ENCODE measurements around the gene CPSF3.
"Not testable (repeated sequence)": the region's sequence is repeated elsewhere in the genome, so short reads cannot be mapped to it uniquely, and the experiment has no call there.

The CPSF3 gene

DNA sequence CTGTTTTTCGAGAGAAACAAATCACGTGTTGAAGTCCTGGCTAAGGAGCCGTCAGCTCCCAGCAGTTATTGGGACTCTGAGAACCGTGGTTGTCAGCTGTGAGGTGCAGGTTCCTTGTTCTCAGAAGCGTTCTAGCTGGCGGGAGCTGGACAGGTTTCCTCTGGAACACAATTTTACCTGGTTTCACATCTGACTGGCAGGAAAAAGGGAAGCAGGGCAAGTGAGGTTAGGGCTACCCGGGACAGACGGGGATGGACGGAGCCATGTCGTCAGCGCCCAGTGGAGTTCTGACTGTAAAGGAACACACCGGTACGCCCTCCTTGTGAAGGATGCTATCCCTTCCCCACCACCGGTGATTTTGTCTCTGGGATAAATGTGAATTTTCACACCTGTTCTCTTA, 26.3 kb upstream of the CPSF3 start:
- DNase-seq = no peak

DNA sequence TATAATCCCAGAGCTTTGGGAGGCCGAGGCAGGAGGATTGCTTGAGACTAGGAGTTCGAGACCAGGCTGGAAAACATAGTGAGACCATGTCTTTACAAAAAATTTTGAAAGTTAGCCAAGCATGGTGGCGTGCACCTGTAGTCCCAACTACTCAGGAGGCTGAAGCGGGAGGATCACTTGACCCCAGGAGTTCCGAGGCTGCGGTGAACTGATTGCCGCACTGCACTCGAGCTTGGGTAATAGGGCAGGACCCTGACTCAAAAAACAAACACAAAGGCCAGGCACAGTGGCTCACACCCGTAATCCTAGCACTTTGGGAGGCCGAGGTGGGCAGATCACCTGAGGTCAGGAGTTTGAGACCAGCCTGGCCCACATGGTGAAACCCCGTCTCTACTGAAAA, 25.2 kb upstream of the CPSF3 start:
- DNase-seq = not testable (repeated sequence)

DNA sequence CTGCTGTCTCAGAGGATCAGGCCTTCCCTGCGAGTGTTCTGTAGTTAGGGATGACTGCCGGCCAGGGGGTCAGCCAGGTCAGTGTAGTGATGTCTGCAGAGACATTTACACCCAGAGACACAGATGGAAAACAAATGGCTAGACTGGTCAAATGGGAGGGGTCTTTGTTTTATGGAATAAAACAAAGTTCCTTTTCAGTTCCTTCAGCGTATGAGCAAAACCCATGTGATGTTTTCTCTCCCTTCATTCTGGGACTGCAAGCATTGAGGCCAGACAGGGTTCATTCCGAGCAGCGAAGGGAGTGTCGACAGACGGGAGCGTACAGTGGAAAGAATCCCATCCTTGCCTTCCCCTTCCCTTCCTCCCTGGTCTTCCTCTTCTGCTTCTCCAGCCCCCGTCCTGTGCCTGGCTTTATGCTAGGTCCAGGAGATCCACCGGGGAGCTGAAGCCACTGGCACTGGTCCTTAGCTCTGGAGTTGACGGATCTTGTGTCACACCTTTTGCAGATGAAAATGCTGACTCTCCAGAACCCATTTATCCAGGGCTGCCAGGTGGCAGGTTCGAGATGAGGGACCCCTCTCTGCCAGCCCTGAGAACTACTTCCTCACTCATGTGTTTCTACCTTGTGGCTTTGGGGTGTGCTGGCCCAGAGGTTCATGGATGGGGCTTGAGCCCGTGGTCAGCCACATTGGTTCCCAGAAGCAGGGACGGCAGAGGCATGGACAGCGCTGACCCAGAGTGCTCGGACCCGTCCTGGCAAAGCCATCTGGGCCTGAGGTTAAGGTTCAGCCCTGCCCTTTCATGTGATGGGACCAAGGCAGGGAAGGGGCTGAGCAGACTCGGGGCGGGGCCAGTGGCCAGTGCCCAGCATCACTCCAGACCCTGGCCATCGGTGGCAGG, 24.3 kb upstream of the CPSF3 start:
- no peak for DNase-seq

DNA sequence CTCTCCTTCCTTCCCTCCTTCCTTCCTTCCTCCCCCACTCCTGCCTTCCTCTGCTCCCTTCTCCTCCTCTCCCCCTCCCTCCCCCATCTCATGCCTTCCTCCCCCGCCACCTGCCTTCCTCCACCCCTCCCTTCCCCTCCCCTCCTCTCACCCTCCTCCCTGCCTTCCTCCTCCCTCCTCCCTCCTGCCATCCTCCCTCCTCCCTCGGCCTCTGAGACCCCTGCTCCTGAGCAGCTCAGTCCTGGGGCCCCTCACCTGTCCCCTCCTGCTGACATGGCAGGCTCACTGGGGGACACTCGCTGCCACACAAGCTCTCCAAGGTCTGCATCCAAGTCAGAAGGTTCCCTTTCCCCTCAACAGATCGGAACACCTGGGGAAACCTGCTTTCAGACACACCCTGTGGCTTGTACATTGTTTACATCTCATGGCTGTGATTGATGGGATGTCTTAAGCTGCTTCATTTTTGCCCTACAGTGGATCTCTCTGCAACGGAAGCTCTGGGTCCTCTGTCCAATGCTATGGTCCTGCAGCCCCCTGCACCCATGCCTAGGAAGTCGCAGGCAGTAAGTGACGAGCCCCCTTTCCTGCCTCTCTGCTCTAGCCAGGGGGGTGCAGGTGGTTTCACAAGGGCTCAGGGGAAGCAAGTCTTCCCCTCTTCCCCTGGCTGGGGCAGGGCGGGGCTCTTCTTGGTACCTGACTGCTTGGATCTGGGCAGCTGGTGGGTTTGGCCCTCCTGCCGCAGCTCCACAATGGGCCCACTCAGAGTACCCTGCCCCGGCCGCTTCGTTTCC, 23.0 kb upstream of the CPSF3 start:
- DNase-seq = no peak

DNA sequence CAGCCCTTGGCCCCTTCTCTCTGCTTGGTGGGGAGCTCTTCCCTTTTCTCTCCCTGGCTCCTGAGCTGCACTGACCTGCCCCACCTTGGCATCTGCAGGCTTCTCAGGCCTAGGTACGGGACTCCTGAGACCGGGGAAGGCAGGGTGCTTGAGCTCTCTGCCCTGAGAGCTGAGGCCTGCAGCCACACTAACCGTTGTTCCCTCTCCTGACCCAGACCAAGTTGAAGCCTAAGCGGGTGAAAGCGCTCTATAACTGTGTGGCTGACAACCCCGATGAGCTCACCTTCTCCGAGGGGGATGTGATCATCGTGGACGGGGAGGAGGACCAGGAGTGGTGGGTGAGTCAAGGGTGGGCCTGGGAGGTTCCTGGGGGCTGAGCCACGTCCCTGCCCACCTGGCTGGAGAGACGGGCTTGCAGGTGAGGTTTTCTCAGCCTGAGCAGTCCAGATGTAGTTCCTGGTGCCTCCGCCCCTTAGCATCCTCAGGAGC, 22.4 kb upstream of the CPSF3 start:
- no peak for DNase-seq

DNA sequence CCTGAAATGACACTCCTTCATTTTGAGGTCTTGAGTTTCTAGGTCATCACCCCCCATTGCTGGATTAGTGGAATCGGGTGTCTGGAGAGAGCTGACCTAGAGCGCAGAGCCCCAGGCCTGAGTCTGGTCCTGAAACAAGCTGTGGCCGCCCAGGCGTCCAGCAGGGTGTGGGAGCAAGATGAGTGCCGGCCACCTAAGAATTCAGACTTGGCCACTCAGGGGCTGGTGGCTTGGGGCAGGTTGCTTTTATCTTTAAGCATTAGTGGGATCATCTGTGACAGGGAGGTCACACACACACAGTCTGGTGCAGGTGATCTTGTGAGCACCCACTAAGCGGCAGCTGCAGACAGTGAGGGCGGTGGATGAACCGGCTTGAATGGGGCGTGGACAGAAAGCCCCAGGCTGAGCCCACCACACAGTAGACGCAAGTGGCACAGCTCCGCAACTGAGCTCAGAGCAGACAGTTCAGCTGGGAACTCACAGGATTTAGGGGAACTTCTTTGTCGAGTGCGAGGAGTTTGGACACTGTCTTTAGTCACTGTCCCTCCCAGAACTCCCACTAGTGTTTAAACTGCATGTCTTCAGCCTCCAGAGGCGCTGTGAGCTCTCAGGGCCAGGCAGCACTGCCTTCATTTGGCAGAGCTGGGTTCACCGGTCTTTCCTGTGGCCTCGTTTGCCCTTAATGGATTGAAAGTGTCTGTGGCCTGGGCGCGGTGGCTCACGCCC, 21.6 kb upstream of the CPSF3 start:
- no peak for DNase-seq

DNA sequence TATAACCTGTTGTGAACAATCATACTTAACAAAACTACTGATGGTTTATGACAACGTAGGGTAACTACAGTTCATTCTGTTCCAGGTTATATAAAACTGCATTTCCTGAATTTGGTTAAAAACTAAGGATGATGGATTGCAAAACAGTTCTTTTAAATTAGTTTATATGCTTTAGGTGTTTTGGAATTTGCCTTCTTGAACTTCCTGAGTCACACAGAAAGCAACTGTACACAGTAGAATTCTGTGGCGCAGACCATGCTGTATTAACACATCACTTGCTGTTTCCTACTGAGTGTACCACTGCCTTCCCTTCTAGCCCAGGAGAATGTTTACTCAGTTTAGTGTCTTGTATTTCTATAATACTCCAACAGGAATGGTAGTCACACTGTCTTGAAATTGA, 19.5 kb upstream of the CPSF3 start:
- DNase-seq = no peak

DNA sequence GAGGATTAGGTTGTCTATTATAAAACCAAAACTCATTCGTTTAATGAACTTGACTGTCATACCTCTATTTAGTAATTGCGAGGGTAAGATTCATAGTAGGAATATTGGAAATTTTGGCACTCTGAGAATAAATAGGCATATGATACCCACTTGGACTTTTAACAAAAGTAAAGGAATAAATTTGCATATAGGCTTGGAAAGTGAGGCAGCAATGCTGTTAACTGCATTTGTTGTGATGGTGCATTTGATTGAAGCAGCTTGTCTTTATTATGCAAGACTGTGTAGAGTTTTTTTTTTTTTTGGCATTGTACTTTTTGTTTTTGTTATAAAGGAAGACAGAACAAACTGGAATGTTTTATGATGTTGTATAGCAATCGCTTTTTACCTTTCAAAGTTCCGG, 19.0 kb upstream of the CPSF3 start:
- no peak for DNase-seq

DNA sequence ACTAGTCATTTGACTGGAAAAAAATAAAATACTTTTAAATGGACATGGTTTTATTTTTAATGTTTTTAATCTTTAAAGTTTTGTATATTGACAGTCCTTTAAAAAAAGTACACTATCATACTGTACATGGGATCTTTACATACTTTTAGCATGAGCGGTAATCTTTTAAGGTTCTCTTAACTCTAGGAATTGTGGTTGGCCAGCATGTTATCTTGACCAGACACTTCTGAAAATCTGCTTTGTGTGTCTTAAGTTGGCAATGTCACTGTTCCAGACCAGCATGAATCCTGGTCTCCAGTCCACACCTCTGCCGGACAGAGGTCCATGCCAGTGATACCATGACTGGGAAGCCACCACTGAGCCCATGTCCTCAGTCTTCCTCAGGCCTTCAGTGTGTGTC, 17.8 kb upstream of the CPSF3 start:
- DNase-seq = no peak

DNA sequence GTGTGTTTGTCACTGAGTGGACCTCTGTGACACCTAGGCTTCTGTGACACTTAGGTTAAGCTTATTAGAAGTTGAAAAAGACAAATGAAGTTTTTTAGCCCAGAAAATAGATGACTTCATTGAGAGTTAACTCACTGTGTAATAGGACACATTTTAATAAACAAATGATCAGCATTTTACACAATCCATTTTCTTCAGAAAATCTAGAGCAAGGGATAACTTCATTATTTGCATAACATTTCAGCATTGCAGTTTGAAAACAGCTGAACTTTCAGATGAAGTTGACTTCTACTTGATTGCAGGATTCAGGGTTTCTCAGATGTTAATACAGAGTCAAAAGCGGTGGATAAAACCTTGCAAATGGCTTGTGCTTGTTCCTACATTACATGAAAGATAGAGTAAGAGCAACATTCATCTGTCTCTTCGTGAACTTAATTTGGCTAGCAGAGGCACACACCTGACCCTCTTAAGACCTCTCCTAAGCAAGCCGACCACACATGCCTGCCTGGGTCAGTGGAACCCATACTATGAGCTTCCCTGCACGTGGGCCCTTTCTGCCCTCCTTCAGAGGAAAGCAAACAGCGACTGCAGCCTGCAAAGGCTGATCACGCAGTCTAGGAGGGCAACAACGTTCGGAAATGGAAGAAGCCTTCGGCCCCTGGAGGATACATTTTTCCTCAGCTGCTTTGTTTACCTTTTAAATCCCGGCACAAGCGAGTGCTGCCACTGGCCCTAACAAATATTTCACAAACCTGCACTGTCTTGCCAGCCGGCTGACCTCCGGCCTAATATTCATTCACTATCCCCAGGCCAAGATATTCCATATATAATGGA, 16.7 kb upstream of the CPSF3 start:
- DNase-seq = no peak

DNA sequence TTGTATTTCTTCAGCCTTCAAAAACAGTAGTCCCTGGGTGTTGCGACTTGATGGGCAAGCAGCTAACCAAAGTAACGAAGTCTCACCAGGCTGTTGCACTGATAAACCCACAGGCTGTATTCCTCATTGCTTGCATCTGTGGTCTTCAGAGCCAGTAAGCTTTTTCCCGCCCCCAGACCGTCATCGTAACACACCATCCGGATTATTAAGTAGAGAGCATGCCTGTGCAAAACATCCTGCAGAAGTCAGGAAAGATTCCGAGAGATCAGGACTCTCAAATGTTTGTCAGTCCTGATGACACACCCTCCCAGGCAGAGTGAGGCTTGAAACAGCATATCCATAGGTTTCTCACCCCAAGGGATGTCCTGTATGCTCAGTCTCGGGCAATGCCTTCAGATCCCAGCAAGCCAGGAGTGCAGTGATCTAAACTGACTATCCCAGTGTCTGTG, 16.1 kb upstream of the CPSF3 start:
- DNase-seq = no peak

DNA sequence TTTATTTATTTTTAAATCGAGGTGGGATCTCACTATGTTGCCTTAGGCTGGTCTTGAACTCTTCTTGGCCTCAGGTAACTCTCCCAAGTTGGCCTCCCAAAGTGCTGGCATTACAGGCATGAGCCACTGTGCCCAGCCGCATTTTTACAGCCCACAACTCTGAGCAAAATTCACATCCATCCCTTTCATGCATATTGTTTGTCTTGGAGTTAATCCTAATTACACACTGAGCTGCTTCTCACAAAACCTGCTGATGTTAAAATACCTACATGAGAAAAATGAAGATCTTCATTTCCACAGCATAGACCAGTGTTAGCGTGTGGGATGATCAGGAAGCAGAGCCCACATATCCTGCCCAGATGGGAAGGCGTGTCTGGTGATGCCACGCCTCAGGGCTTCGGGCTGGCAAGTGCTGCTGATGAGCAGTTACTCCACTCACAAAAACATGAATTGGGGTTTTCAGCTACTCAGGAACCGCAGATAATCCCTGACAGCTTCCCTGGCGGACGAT, 14.8 kb upstream of the CPSF3 start:
- no peak for DNase-seq

DNA sequence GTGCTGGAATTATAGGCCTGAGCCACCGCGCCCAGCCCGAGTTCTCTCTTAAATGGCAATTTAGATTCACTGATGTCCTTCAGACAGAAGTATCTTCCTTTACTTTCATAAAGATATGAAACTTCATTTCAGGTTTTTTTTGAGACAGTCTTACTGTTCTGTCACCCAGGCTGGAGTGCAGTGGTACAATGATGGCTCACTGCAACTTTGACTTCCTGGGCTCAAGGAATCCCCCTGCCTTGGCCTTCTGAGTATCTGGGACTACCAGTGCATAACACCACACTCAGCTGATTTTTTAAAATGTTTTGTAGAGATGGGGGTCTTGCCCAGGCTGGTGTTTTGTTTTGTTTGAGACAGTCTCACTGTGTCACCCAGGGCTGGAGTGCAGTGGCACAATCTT, 13.3 kb upstream of the CPSF3 start:
- no peak for DNase-seq

DNA sequence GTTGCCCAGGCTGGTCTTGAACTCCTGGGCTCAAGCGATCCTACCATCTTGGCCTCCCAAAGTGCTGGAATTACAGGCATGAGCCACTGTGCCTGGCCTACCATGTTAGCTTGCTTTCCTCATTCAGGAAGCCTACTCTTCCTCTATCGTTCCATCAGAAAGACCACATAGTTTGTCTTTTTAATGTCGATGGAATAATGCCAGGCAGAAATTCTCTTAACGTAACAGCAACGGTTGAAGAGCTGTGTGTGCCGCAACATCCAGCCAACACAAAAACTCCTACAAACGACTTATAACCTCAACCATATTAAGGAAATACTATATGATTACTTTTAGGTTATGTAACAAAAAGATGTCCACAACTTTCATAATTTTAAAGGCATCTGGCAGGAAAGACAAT, 10.7 kb upstream of the CPSF3 start:
- no peak for DNase-seq

DNA sequence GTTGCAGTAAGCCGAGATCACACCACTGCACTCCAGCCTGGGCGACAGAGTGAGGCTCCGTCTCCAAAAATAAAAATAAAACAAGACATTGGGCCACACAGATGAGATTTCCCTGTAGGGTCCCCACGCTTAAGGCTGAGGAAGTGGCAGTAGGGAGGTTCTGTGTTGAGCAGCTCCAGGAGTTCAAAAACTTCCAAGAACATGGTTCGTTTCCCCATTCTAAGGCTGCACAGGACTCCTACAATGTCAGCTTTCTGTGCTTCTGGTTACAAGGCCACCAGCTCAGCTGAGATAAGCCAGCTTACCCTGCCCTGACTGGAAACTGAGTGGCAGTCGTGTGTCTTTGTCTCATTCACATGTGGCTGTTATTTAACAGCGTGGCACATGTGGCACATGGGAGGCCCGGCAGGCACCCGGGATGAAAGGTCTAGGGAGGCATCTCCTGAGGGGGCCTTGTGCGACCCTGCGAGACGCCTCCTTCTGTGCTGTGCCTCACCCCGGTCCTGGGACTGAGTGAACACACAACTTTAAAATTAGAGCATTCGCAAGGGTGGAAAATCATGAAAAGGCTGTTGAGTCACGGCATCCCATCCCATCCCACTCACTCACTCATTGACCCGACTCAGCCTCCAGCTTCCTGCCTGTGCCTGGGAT, 7.8 kb upstream of the CPSF3 start:
- DNase-seq = no peak

DNA sequence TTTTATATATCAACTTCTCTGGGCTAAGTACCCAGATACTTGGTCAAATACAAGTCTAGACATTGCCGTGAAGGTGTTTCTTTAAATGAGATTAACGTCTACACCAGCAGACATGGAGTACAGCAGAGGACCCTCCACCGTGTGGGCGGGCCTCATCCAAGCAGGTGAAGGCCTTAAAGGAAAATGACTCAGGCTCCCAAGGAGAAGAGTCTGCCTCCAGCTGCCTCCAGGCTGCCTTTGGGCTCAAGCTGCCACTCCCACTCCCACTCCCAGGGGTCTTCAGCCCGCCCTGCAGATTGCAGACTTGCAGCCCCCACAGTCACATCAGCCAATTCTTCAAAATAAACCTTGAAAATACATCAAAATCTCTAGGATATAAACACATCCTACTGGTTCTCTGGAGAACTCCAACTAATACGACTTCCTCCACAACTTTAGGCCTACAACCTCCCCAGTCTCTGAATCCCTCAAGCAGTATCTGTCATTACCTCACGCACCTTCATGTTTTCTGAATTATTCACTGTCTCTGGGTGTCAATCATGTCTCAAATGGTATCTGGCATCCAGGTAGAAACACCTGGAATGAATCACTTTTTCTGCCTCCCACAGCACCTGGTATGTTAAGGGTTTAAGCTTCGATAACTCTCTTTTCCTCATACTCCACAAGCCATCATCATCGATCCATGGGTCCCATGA, 7.0 kb upstream of the CPSF3 start:
- no peak for DNase-seq

DNA sequence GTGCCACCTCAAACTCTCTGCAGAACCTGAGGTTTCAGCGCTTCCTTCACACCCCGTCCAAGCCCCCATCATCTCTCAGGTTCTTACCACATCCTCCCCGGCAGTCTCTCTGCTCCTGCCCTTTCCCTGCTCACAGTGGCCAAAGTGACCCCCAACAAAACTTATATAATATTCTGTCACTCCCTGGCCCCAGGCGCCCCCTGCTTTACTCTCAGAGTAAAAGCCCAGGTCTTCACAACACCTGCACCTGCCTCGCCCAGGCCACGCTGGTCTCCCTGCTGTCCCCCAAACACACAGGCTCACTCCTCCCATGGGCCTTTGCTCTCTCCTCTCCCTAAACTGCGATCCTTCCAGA, 6.5 kb upstream of the CPSF3 start:
- DNase-seq = no peak

DNA sequence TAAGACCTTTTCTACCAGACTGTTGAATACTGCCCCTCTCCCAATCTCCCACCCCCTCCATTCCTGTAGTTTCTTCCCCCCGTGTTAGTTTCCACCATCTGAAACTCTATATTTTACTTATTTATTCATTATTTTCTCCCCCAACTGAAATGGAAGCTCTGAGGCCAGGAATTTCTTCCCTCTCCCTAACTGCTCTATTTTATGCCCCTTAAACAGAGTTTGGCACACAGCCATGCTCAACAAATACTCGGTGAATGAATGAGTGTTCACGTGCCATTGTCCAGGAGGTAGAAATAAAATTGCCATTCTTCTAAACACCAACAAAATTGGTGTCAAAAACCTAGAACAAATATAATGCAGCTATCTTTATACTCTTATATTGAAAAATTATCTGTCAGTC, 5.7 kb upstream of the CPSF3 start:
- DNase-seq = no peak

DNA sequence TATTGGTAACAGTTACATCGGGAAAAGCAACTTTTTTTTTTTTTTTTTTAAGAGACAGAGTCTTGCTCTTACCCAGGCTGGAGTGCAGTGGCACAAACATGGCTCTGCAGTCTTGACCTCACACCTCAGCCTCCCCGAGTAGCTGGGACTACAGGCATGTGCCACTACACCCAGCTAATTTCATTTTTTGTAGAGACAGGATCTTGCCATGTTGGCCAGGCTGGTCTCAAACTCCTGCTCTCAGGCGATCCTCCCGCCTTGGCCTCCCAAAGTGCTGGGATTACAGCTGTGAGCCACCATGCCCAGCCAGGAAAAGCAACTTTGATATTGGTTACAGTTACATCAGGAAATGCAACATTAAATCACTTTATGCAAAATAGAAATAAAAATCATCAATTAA, 4.7 kb upstream of the CPSF3 start:
- no peak for DNase-seq

DNA sequence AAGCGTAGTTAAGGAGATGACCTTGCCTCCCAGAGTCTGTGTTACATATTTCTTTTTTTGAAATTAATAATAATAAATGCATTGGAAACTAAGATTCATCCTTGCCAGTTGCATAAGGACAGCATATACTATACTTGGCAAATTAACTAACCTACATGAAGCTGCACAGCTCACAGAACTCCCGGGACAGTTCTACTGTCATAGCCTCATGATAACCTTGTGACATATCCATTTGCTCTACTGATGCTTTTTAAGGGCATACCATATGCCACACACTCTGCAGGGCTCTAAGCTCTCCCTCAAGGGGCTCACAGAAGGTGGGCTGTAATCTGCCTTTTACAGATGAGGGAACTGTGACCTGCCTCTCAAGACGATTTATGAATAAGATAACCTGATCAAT, 3.9 kb upstream of the CPSF3 start:
- no peak for DNase-seq

DNA sequence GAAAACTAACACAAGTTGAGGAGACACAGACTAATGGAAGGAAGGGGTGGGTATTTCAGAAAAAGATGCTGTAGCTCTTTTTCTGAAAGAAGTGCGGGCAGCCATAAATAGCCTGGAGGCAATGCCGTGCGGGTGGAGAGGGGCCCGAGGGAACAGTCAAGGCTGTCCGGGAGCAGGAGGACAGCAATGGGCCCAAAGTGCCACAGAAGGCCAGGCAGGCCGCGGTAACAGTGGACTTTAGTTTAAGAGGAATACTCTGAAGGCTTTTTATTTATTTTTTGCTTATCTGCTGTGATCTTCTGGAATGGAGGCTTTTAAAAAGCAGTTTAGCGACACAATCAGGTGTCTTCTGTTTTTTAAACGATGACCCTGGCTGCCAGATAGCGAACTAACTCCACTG, 3.0 kb upstream of the CPSF3 start:
- no peak for DNase-seq

Data from SHP77 (cell line).